Parathyroid adenoma (tissue), 2 donors: Measurements from ENCODE around the gene L3MBTL4.

ENCODE experiments used
- H2AFZ ChIP-seq: fragments of 300-600 bp; sonication (generic); one replicate; pipeline ENCODE4 v1.7.0; 2017; ENCODE audit warnings: antibody characterized with exemption, mild to moderate bottlenecking
- H3K27ac ChIP-seq: fragments of 300-600 bp; sonication (generic); one replicate; pipeline ENCODE4 v1.7.0; 2017
- H3K27me3 ChIP-seq: fragments of 300-600 bp; sonication (generic); one replicate; pipeline ENCODE4 v1.7.0; 2017; ENCODE audit warnings: low read length; ENCODE audit not compliant: control insufficient read depth, insufficient read depth
- H3K36me3 ChIP-seq: fragments of 300-600 bp; sonication (generic); one replicate; pipeline ENCODE4 v1.7.0; 2017; ENCODE audit warnings: low read length; ENCODE audit not compliant: control insufficient read depth, insufficient read depth
- H3K4me1 ChIP-seq: fragments of 300-600 bp; sonication (generic); one replicate; pipeline ENCODE4 v1.7.0; 2017; ENCODE audit warnings: control low read depth
- H3K4me2 ChIP-seq: fragments of 300-600 bp; sonication (generic); one replicate; pipeline ENCODE4 v1.7.0; 2017; ENCODE audit warnings: low read length
- H3K4me3 ChIP-seq: fragments of 300-600 bp; sonication (generic); one replicate; pipeline ENCODE4 v1.7.0; 2017; ENCODE audit warnings: low read depth, low read length
- H3K79me2 ChIP-seq: fragments of 300-600 bp; sonication (generic); one replicate; pipeline ENCODE4 v1.7.0; 2017; ENCODE audit warnings: control low read depth
- H3K9ac ChIP-seq: fragments of 300-600 bp; sonication (generic); one replicate; pipeline ENCODE4 v1.7.0; 2017; ENCODE audit warnings: mild to moderate bottlenecking
- H3K9me3 ChIP-seq: fragments of 300-600 bp; sonication (generic); one replicate; pipeline ENCODE4 v1.7.0; 2017; ENCODE audit warnings: low read length; ENCODE audit not compliant: control insufficient read depth
- TF ChIP-seq, protein P1 (sequence below): fragments of 300-600 bp; sonication (generic); IDR thresholded peaks from one replicate; pipeline ENCODE4 v1.7.0; 2017; ENCODE audit warnings: antibody characterized with exemption, mild to moderate bottlenecking
- donor health status: primary hyperparathyroidism.

Gene L3MBTL4

GRCh38 chr18:6039055-6039454, 375.7 kb downstream of the L3MBTL4 start:
- no peaks in the 10 kb centered on the region for H3K27me3 ChIP-seq
- no peaks in the 10 kb centered on the region for H3K36me3 ChIP-seq
- TF ChIP-seq, protein P1, sequence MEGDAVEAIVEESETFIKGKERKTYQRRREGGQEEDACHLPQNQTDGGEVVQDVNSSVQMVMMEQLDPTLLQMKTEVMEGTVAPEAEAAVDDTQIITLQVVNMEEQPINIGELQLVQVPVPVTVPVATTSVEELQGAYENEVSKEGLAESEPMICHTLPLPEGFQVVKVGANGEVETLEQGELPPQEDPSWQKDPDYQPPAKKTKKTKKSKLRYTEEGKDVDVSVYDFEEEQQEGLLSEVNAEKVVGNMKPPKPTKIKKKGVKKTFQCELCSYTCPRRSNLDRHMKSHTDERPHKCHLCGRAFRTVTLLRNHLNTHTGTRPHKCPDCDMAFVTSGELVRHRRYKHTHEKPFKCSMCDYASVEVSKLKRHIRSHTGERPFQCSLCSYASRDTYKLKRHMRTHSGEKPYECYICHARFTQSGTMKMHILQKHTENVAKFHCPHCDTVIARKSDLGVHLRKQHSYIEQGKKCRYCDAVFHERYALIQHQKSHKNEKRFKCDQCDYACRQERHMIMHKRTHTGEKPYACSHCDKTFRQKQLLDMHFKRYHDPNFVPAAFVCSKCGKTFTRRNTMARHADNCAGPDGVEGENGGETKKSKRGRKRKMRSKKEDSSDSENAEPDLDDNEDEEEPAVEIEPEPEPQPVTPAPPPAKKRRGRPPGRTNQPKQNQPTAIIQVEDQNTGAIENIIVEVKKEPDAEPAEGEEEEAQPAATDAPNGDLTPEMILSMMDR, result no peak
- H3K4me2 ChIP-seq, result no peak overlapping the region
- H3K9ac ChIP-seq, result no peak overlapping the region
- H3K79me2 ChIP-seq, result no peaks in the 10 kb centered on the region
- no peak overlapping the region for H2AFZ ChIP-seq
- H3K9me3 ChIP-seq, result no peaks in the 10 kb centered on the region
- H3K4me1 ChIP-seq, result no peaks in the 10 kb centered on the region
- no peak overlapping the region for H3K27ac ChIP-seq
- H3K4me3 ChIP-seq, result no peak overlapping the region

DNA sequence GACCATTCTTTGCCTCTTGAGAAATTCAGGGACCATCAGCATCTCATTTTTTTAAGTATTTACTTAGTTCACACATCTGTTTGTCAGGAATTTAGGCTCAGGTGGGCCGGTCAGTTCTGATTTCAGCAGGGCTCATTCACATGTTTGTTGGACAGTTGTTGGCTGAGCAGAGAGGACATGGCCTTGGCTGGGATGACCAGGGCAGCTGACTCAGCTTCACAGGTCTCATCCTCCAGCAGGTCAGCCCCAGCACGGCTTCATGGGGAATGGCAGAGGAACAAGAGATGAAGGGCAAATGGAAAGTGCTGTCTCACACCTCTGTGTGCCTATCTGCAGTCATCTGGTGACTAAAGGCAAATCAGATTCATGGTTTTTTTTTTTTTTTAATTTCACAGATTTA, 383.3 kb downstream of the L3MBTL4 start:
- Histone ChIP-seq H3K4me3 (no peak overlapping the region), H3K4me1 (no peaks in the 10 kb centered on the region)

GRCh38 chr18:6031002-6031401, 383.7 kb downstream of the L3MBTL4 start:
- Histone ChIP-seq H3K4me1 (no peaks in the 10 kb centered on the region), H3K36me3 (no peaks in the 10 kb centered on the region), H3K27ac (no peak overlapping the region), H3K4me2 (no peak overlapping the region), H3K27me3 (no peaks in the 10 kb centered on the region), H3K9ac (no peak overlapping the region), H3K4me3 (no peak overlapping the region), H3K79me2 (no peaks in the 10 kb centered on the region), H2AFZ (no peak overlapping the region), H3K9me3 (no peaks in the 10 kb centered on the region)
- TF ChIP-seq, protein P1, result no peak

More for the DNA sequence above, 383.3 kb downstream of the L3MBTL4 start:
- H3K79me2 ChIP-seq, result no peaks in the 10 kb centered on the region
- no peak overlapping the region for H3K9ac ChIP-seq
- no peaks in the 10 kb centered on the region for H3K27me3 ChIP-seq
- no peaks in the 10 kb centered on the region for H3K9me3 ChIP-seq
- no peak overlapping the region for H2AFZ ChIP-seq
- TF ChIP-seq, protein P1, result no peak
- no peak overlapping the region for H3K27ac ChIP-seq
- no peak overlapping the region for H3K4me2 ChIP-seq
- no peaks in the 10 kb centered on the region for H3K36me3 ChIP-seq

DNA sequence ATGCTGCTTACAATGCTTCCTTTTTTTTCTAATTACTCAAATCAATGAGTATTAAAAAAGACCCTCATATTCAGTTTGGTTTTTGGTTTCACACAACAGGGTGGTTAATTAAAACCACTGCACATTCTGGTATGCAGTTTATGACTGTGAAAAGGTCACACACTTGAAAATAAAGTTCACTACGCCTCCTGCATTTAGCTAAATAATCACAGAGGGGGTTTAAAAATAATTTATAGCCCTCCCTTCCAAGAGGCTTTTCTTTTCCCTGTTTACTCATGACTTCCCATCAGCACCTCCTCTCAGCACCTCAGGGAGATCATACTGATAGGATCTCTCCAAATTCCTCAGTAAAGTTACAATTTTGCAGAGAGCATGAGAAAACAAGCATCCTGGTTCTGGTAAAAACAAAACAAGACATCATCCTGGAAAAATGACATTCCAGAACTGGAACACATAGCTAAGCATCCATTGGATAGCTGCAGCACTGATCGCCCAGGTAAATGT, 389.9 kb downstream of the L3MBTL4 start:
- Histone ChIP-seq H3K79me2 (no peaks in the 10 kb centered on the region), H3K9me3 (no peaks in the 10 kb centered on the region), H3K4me2 (no peak overlapping the region), H3K27ac (no peak overlapping the region), H3K4me1 (peaks cover 9% of the 10 kb centered on the region), H3K9ac (no peak overlapping the region), H2AFZ (no peak overlapping the region), H3K27me3 (no peaks in the 10 kb centered on the region), H3K4me3 (no peak overlapping the region), H3K36me3 (no peaks in the 10 kb centered on the region)
- TF ChIP-seq, protein P1, result no peak

DNA sequence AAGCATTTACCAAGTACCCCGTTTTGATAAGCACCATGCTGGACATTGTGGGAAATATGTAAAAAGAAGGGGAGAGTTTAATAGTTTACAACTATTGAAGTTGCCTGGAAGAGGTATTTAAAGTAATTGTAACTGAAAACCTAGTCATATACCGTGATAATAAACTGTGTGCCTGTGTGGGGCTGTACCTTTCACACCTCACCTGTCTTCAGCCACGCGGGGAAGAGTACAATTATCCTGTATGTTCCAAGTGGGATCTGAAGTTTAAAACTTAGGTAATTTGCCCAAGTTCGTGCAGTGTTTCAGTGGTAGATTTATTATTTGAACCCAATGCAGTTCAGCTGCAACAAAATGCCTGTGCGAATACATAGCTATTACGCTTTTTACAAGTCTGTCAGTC, 391.2 kb downstream of the L3MBTL4 start:
- H2AFZ ChIP-seq, result no peak overlapping the region
- H3K4me1 ChIP-seq, result peaks cover 9% of the 10 kb centered on the region
- H3K4me3 ChIP-seq, result no peak overlapping the region

More for the DNA sequence above, 391.2 kb downstream of the L3MBTL4 start:
- Histone ChIP-seq H3K4me2 (no peak overlapping the region), H3K27me3 (no peaks in the 10 kb centered on the region), H3K27ac (no peak overlapping the region), H3K9ac (no peak overlapping the region), H3K36me3 (no peaks in the 10 kb centered on the region), H3K79me2 (no peaks in the 10 kb centered on the region), H3K9me3 (no peaks in the 10 kb centered on the region)
- TF ChIP-seq, protein P1, result no peak
